Kidney (tissue), 14 donors: ENCODE data around the gene LEO1. TPM values are rescaled to one million over a fixed set of nuclear protein-coding genes. Genes with fewer than 3 reads are reported as not detected.

Experiments
- DNase-seq, 5 donors: peaks; one replicate each; pipeline ENCODE4 v3.0.0-alpha.2; 2013 to 2020
- FAIRE-seq: peaks from 2 replicates; lab custom pipeline; 2012; peaks lifted over from hg19 to GRCh38; lab: Jason Lieb, UNC
- H3K27ac ChIP-seq, 2 donors: one replicate each; pipeline ENCODE4 v1.7.0; 2013; ENCODE audit warnings: low read depth in 2 of 2, low read length in 2 of 2, inconsistent platforms in 1 of 2
- H3K27me3 ChIP-seq: one replicate; pipeline ENCODE4 v1.7.1; 2013; ENCODE audit warnings: low read length, inconsistent platforms; ENCODE audit not compliant: control insufficient read depth, insufficient read depth
- H3K36me3 ChIP-seq, 3 donors: one replicate each; pipeline versions ENCODE4 v1.7.0 to v1.7.1; 2013; ENCODE audit warnings: low read length in 3 of 3, control low read depth in 1 of 3, inconsistent platforms in 1 of 3; ENCODE audit not compliant: insufficient read depth in 3 of 3, control insufficient read depth in 2 of 3
- H3K4me1 ChIP-seq, 3 donors: one replicate each; pipeline versions ENCODE4 v1.7.0 to v1.7.1; 2013; ENCODE audit warnings: low read length in 3 of 3, inconsistent platforms in 1 of 3, low read depth in 1 of 3; ENCODE audit not compliant: control insufficient read depth in 2 of 3, insufficient read depth in 2 of 3
- H3K4me3 ChIP-seq, 3 donors: one replicate each; pipeline versions ENCODE4 v1.7.0 to v1.8.1; 2013; ENCODE audit warnings: low read length in 3 of 3, control low read depth in 1 of 3, inconsistent platforms in 1 of 3
- H3K9ac ChIP-seq, 3 donors: one replicate each; pipeline versions ENCODE4 v1.7.0 to v1.7.1; 2013; ENCODE audit warnings: low read length in 3 of 3, control low read depth in 1 of 3, inconsistent platforms in 1 of 3
- H3K9me3 ChIP-seq, 3 donors: one replicate each; pipeline versions ENCODE4 v1.7.0 to v1.7.1; 2013; ENCODE audit warnings: low read length in 3 of 3, control low read depth in 1 of 3, inconsistent platforms in 1 of 3; ENCODE audit not compliant: control insufficient read depth in 2 of 3, insufficient read depth in 1 of 3
- intact Hi-C: fragments of 100-400 bp; cut with DNase I; formaldehyde crosslinking; loops from one replicate; pipeline ENCODE4 v1.11.1; 2022
- polyA plus RNA-seq: library from polyadenylated mRNA; stranded (reverse); fragments of 350-450 nt; fragmentation: Illumina TruSeq; extraction: RNeasy Lipid Tissue Mini Kit (QIAGEN cat#74804); gene quantifications from one replicate; pipeline ENCODE4 v1.2.3, GENCODE V29; 2014; ENCODE audit warnings: low read depth, low replicate concordance; ENCODE audit not compliant: insufficient read depth
- total RNA-seq: library from RNA; stranded (reverse); fragmentation: NEBNext Ultra II Directional; extraction: Animal tissue kit (Norgen Biotek cat#: 25700); gene quantifications from one replicate; pipeline ENCODE4 v1.2.1, GENCODE V29; 2021
- TF ChIP-seq, protein P1 (sequence below): IDR thresholded peaks from 3 replicates; pipeline ENCODE4 v1.5.1; 2012; ENCODE audit warnings: mild to moderate bottlenecking, moderate library complexity, borderline replicate concordance; ENCODE audit not compliant: insufficient read depth; ENCODE audit errors: extremely low read depth
- donor health status: control.
- donor health status: control.
- donor health status: control.
- donor health status: control.
- donor health status: control.
- donor health status: DM: yes; HTN: yes; CAD: no.
- donor health status: Normal renal cell carcinoma (clear cell type).

The LEO1 gene
- total and polyA plus RNA-seq, 2 donors from 2014 or later, result 12.1 to 14.5 TPM

DNA sequence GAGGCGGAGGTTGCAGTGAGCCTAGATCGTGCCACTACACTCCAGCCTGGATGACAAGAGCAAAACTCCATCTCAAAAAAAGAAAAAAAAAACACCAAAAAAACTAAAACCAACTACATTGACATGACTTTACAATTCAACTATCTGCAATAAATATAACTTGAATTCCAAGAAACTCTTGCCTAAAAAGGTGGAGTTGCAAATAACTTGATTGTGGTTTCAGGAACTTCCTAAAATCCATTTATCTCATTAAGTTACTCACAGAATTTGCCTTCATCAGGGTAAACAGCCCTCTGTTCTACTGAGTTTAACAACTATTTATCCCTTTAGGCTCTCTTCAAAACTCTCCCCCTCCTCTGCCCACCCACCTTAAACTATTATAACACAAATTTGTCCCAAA lies 44.7 kb upstream of the LEO1 start:
- DNase-seq (no peak), FAIRE-seq (no peak)
- no peak overlapping the region for H3K9ac ChIP-seq
- no peaks in the 10 kb centered on the region for H3K36me3 ChIP-seq
- intact Hi-C loops, result no loop called here
- no peak overlapping the region for H3K4me3 ChIP-seq
- peaks cover 0 to 4% (median 3%) of the 10 kb centered on the region in 3 donors for H3K4me1 ChIP-seq
- no peaks in the 10 kb centered on the region for H3K9me3 ChIP-seq
- TF ChIP-seq, protein P1, sequence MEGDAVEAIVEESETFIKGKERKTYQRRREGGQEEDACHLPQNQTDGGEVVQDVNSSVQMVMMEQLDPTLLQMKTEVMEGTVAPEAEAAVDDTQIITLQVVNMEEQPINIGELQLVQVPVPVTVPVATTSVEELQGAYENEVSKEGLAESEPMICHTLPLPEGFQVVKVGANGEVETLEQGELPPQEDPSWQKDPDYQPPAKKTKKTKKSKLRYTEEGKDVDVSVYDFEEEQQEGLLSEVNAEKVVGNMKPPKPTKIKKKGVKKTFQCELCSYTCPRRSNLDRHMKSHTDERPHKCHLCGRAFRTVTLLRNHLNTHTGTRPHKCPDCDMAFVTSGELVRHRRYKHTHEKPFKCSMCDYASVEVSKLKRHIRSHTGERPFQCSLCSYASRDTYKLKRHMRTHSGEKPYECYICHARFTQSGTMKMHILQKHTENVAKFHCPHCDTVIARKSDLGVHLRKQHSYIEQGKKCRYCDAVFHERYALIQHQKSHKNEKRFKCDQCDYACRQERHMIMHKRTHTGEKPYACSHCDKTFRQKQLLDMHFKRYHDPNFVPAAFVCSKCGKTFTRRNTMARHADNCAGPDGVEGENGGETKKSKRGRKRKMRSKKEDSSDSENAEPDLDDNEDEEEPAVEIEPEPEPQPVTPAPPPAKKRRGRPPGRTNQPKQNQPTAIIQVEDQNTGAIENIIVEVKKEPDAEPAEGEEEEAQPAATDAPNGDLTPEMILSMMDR, result no peak
- no peaks in the 10 kb centered on the region for H3K27me3 ChIP-seq
- no peak overlapping the region for H3K27ac ChIP-seq

DNA sequence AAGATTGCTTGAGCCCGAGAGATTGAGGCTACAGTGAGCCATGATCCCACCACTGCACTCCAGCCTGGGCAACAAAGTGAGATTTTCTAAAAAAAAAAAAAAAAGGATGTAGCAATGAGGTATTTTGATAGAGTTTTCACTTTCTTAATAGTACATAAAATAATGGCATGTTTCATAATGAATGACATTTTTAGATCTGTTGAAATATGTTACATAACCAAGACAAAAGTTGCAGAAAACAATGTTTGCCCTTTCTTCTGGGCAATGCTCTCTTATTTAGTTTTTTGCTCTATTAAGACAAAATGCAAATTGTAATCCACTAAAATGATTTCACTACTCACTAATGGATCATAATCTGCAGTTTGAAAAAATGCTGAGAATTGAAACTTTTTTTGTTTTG lies 43.0 kb upstream of the LEO1 start:
- Histone ChIP-seq H3K4me1 (peaks cover 0 to 3% (median 0%) of the 10 kb centered on the region in 3 donors), H3K9me3 (no peaks in the 10 kb centered on the region), H3K36me3 (no peaks in the 10 kb centered on the region), H3K9ac (no peak overlapping the region), H3K4me3 (no peak overlapping the region), H3K27ac (no peak overlapping the region), H3K27me3 (no peaks in the 10 kb centered on the region)
- DNase-seq (no peak), FAIRE-seq (no peak)
- TF ChIP-seq, protein P1, result no peak
- intact Hi-C loops, result no loop called here

DNA sequence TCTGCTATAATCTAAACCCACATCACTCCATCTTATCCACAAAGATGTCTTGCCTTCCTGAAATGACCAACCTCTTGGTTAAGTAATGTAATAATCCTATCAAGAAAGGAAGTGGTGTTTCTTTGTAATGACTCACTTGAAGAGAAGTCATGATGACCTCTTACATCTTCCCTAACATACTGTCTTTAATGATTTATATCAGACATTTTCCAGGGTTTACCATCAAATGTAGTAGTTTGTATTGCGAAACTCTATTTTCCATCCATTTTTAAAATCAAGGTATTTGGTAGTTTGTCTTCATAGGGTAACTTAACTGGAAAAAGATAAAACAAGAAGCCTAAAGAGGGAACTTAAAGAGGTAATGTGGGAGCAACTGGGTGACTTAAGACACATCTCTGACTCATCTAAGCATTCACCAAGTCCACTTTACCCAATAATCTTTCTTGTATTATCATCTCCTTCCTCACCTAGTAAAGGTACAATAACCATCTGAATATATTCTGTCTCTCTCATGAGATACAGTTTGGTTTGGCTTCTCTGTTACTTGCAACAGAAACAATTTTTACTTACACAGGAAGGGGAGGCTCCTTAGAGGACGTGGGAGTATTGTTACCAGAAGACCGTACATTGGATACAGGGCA lies 41.7 kb upstream of the LEO1 start:
- Histone ChIP-seq H3K36me3 (no peaks in the 10 kb centered on the region), H3K4me1 (peaks cover 0 to 6% (median 0%) of the 10 kb centered on the region in 3 donors), H3K9ac (no peak overlapping the region), H3K27me3 (no peaks in the 10 kb centered on the region), H3K9me3 (no peaks in the 10 kb centered on the region), H3K4me3 (no peak overlapping the region), H3K27ac (no peak overlapping the region)
- intact Hi-C loops, result no loop called here
- TF ChIP-seq, protein P1, result no peak
- FAIRE-seq (no peak), DNase-seq (no peak)
